ENCODE results near the gene SH3BP5L. TPM values are rescaled to one million over a fixed set of nuclear protein-coding genes. Genes with fewer than 3 reads are reported as not detected.

Gene SH3BP5L
- total and polyA plus RNA-seq, 2 of the 8 experiments (the other 6 are each of a cell fraction or from before 2014, with no cell fraction given) = 20.2 to 28.4 TPM

DNA sequence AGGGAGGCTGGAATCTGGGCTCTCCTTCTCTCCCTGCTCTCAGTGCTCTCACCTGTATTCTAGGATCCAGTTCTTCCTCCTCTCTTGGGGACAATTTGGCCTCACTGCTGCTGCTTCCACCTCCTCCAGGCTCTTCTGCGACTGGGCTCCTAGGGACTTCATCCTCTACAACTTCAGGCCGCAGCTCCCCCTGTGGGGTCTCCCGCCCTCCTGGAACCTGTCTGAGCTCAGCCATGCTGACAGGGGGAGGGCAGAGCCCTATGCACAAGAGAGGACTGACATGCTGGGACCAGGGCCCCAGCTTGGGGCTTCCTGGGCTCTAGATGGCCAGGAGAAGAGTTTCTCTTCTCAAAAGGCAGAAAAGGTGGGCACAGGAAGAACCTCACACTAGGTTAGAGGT lies 1.0 kb downstream of the SH3BP5L start:
- no peak overlapping the region for H3K27ac ChIP-seq (ENCODE audit: low read depth, low read length)
- TF ChIP-seq ASH2L (IDR thresholded peaks at IDR 0.05; ENCODE audit: low read length) (no peak), CHD2 (IDR thresholded peaks at IDR 0.05; ENCODE audit: low read length) (no peak), GABPA (IDR thresholded peaks at IDR 0.05; ENCODE audit: borderline replicate concordance, insufficient read depth, low read length) (no peak), GTF2F1 (IDR thresholded peaks at IDR 0.05; ENCODE audit: borderline replicate concordance, low read depth, low read length) (no peak), SIRT6 (IDR thresholded peaks at IDR 0.05; ENCODE audit: low read length) (no peak), SP1 (IDR thresholded peaks at IDR 0.05; ENCODE audit: low read depth, low read length) (no peak), BCL11A (IDR thresholded peaks at IDR 0.05; ENCODE audit: low read depth in 2 of 2, low read length in 2 of 2) (no peak)
- peaks cover 0 to 5% (median 1%) of the 10 kb centered on the region in 4 experiments; a peak in 5 of 7 replicates for H3K4me1 ChIP-seq (replicated peaks in 1 of 4; ENCODE audit: control insufficient read depth in 3 of 4, insufficient read depth in 4 of 4, low read length in 3 of 4)
- H3K36me3 ChIP-seq (ENCODE audit: control insufficient read depth in 2 of 4, insufficient read depth in 4 of 4, low read length in 3 of 4) = peaks cover 0 to 22% (median 9%) of the 10 kb centered on the region in 4 experiments; a peak in 6 of 8 replicates
- no peak for DNase-seq (ENCODE audit: low read depth in 1 of 2, low spot score in 2 of 2)
- no peak overlapping the region for H2BK120ac ChIP-seq (replicated peaks; ENCODE audit: low read depth, low read length)
- peaks cover 10% of the 10 kb centered on the region for H3K23me2 ChIP-seq (ENCODE audit: low read depth, low read length)
- no peak overlapping the region for H3K4ac ChIP-seq (replicated peaks; ENCODE audit: insufficient read length, low read depth, low read length)
- H3K27me3 ChIP-seq (replicated peaks in 1 of 4; ENCODE audit: control insufficient read depth in 3 of 4, extremely low read depth in 1 of 4, insufficient read depth in 3 of 4, low read length in 3 of 4) = no peaks in the 10 kb centered on the region
- no peak overlapping the region for H3K23ac ChIP-seq (ENCODE audit: insufficient read length)
- H3K56ac ChIP-seq (replicated peaks; ENCODE audit: insufficient read length, low read depth, low read length) = no peak overlapping the region
- H3K79me1 ChIP-seq (ENCODE audit: low read depth, low read length) = peaks cover 13% of the 10 kb centered on the region
- H4K5ac ChIP-seq (ENCODE audit: insufficient read length, low read depth, low read length) = no peak overlapping the region
- H2BK5ac ChIP-seq (ENCODE audit: low read depth, low read length) = no peak overlapping the region
- H2BK12ac ChIP-seq (ENCODE audit: low read depth, low read length) = no peak overlapping the region
- H3K4me3 ChIP-seq (ENCODE audit: extremely low read depth in 1 of 4, insufficient read depth in 2 of 4, low read depth in 3 of 4, low read length in 4 of 4) = peak overlapping the region; percentile 88 to 98 (median 94); a peak in 6 of 8 replicates
- H2BK20ac ChIP-seq (ENCODE audit: low read length) = no peak overlapping the region
- H3K9ac ChIP-seq (replicated peaks in 1 of 4; ENCODE audit: extremely low read depth in 1 of 4, low read depth in 3 of 4, low read length in 3 of 4) = 0 out of 7 replicates have a peak overlapping the region, but pooled peaks of 1 of the 4 experiments have one; percentile 92
- H4K20me1 ChIP-seq (replicated peaks in 1 of 2; ENCODE audit: control insufficient read depth in 1 of 2, insufficient read depth in 2 of 2, low read length in 2 of 2) = peaks cover 0 to 7% of the 10 kb centered on the region in 2 experiments
- WGBS, 2 experiments (ENCODE audit: extremely low coverage in 1 of 2, insufficient coverage in 1 of 2, insufficient read length in 1 of 2, insufficient replicate concordance in 2 of 2, low coverage in 1 of 2, low lambda C conversion rate in 2 of 2, missing lambda C conversion rate in 1 of 2) = 85% methylated on average over 3 of the region's 3 CpGs; no CpG with 5 or more reads in 1 of the 2 experiments
- H3K79me2 ChIP-seq (ENCODE audit: control insufficient read depth in 1 of 2, insufficient read depth in 2 of 2, low read length in 2 of 2) = peaks cover 0 to 56% of the 10 kb centered on the region in 2 experiments; a peak in 3 of 4 replicates
- no peak for FAIRE-seq
- no peak overlapping the region for H3K14ac ChIP-seq (ENCODE audit: insufficient read length)
- H3K4me2 ChIP-seq (ENCODE audit: insufficient read depth in 1 of 2, low read depth in 2 of 2, low read length in 2 of 2) = peak overlapping the region; percentile 80 to 81; a peak in 3 of 4 replicates
- no peaks in the 10 kb centered on the region; a peak in 1 of 4 replicates for H3K9me3 ChIP-seq (ENCODE audit: insufficient read depth in 2 of 2, low read depth in 1 of 2, low read length in 1 of 2)
- ChIA-PET POLR2A (ENCODE audit: partially characterized antibody) (interaction anchor here (1.0 to 6.0 kb wide), 5 partner anchors 11 to 49 kb away, joined by 3 to 69 read pairs (median 15); partner anchors contain the start of genes ZNF672 and ZNF692), CTCF (ENCODE audit: partially characterized antibody) (interaction anchor here (1.3 to 2.9 kb wide), 3 partner anchors 13 to 30 kb away, joined by 3 to 14 read pairs (median 12); partner anchors contain the start of gene ZNF672)
- H2AFZ ChIP-seq (ENCODE audit: low read length) = no peak overlapping the region
- no peak overlapping the region for H2BK15ac ChIP-seq (ENCODE audit: low read length)
- peak overlapping the region; percentile 95; the same call in 1 of the 2 replicates for H4K8ac ChIP-seq (ENCODE audit: extremely low read depth, insufficient read depth, low read length)
- H3K18ac ChIP-seq (ENCODE audit: extremely low read depth, low read length) = no peak overlapping the region
- no peak overlapping the region for H2AK5ac ChIP-seq (ENCODE audit: low read depth, low read length)
- H4K91ac ChIP-seq (replicated peaks; ENCODE audit: insufficient read length, low read length) = no peak overlapping the region

All from H1 (cell line).